ENCODE measurements around the gene GMDS.

The GMDS gene

GRCh38 chr6:1890071-1890470 lies 355.3 kb downstream of the GMDS start:
- Histone ChIP-seq H3K4me3 (ENCODE audit: low read depth, low read length) (no peak overlapping the region), H3K79me2 (ENCODE audit: control insufficient read depth, insufficient read depth, low read length, unreplicated experiment) (no peaks in the 10 kb centered on the region), H3K27ac (ENCODE audit: low read depth, low read length) (no peak overlapping the region), H2AFZ (ENCODE audit: low read length, unreplicated experiment) (no peak overlapping the region), H3K4me1 (ENCODE audit: control insufficient read depth, insufficient read depth, low read length, unreplicated experiment) (no peaks in the 10 kb centered on the region), H3K36me3 (ENCODE audit: insufficient read depth, low read length) (no peaks in the 10 kb centered on the region), H3K27me3 (ENCODE audit: insufficient read depth, low read length) (no peaks in the 10 kb centered on the region)

GRCh38 chr6:1885576-1886011 lies 359.8 kb downstream of the GMDS start:
- no peaks in the 10 kb centered on the region for H3K79me2 ChIP-seq (ENCODE audit: control insufficient read depth, insufficient read depth, low read length, unreplicated experiment)
- no peak overlapping the region for H3K27ac ChIP-seq (ENCODE audit: low read depth, low read length)
- H2AFZ ChIP-seq (ENCODE audit: low read length, unreplicated experiment): no peak overlapping the region
- H3K36me3 ChIP-seq (ENCODE audit: insufficient read depth, low read length): no peaks in the 10 kb centered on the region
- H3K4me1 ChIP-seq (ENCODE audit: control insufficient read depth, insufficient read depth, low read length, unreplicated experiment): no peaks in the 10 kb centered on the region
- no peak overlapping the region for H3K4me3 ChIP-seq (ENCODE audit: low read depth, low read length)
- H3K27me3 ChIP-seq (ENCODE audit: insufficient read depth, low read length): no peaks in the 10 kb centered on the region

DNA sequence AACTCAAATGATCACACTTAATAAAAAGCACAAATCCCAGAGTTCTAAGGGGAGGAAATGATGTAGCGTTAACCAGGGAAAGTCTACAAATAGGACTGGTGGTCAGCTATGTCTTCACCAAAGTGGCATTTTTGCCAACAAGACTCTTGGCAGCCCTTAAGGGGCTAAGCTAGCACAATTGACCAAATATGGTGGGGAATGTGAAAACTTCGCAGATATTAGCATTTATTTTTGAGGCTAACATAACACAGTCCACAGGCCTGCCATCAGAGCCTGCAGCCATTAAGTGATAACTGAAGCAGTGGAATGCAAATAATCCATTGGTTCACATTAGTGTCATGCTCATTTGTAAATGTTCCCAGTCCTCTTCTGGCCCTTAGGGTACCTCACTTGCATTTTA lies 361.1 kb downstream of the GMDS start:
- no peaks in the 10 kb centered on the region for H3K4me1 ChIP-seq (ENCODE audit: control insufficient read depth, insufficient read depth, low read length, unreplicated experiment)
- H3K27me3 ChIP-seq (ENCODE audit: insufficient read depth, low read length): no peaks in the 10 kb centered on the region
- no peaks in the 10 kb centered on the region for H3K36me3 ChIP-seq (ENCODE audit: insufficient read depth, low read length)
- H3K4me3 ChIP-seq (ENCODE audit: low read depth, low read length): no peak overlapping the region
- no peak overlapping the region for H2AFZ ChIP-seq (ENCODE audit: low read length, unreplicated experiment)
- no peak overlapping the region for H3K27ac ChIP-seq (ENCODE audit: low read depth, low read length)
- H3K79me2 ChIP-seq (ENCODE audit: control insufficient read depth, insufficient read depth, low read length, unreplicated experiment): no peaks in the 10 kb centered on the region

- Histone ChIP-seq H3K27me3 (ENCODE audit: insufficient read depth, low read length) (no peaks in the 10 kb centered on the region), H3K36me3 (ENCODE audit: insufficient read depth, low read length) (no peaks in the 10 kb centered on the region), H3K4me1 (ENCODE audit: control insufficient read depth, insufficient read depth, low read length, unreplicated experiment) (no peaks in the 10 kb centered on the region), H3K27ac (ENCODE audit: low read depth, low read length) (no peak overlapping the region), H3K79me2 (ENCODE audit: control insufficient read depth, insufficient read depth, low read length, unreplicated experiment) (no peaks in the 10 kb centered on the region), H2AFZ (ENCODE audit: low read length, unreplicated experiment) (no peak overlapping the region), H3K4me3 (ENCODE audit: low read depth, low read length) (no peak overlapping the region)
Observed at GRCh38 chr6:1878330-1878729, 367.1 kb downstream of the GMDS start.

DNA sequence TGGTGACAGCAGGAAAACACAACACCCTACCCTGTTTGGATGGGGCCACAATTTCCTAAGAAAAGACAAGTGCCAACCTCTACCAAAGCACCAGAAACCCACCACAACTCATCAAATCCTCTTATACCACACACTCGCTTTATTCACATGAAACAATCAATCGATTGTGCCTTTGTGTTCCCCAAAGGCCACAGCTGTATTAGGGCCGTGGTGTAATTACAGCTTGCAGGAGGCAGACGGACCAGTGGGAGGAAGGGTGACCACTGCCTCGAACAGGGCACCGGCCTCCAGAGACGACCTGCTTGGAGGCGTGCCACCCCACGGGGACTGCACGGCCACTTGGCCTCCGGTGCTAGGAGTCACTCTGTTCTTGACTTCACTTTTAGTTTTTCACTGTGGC lies 371.6 kb downstream of the GMDS start:
- H3K27ac ChIP-seq (ENCODE audit: low read depth, low read length): no peak overlapping the region
- no peak overlapping the region for H2AFZ ChIP-seq (ENCODE audit: low read length, unreplicated experiment)
- no peaks in the 10 kb centered on the region for H3K36me3 ChIP-seq (ENCODE audit: insufficient read depth, low read length)
- no peaks in the 10 kb centered on the region for H3K79me2 ChIP-seq (ENCODE audit: control insufficient read depth, insufficient read depth, low read length, unreplicated experiment)
- H3K4me3 ChIP-seq (ENCODE audit: low read depth, low read length): no peak overlapping the region
- no peaks in the 10 kb centered on the region for H3K4me1 ChIP-seq (ENCODE audit: control insufficient read depth, insufficient read depth, low read length, unreplicated experiment)
- no peaks in the 10 kb centered on the region for H3K27me3 ChIP-seq (ENCODE audit: insufficient read depth, low read length)

- Histone ChIP-seq H3K27ac (ENCODE audit: low read depth, low read length) (no peak overlapping the region), H3K4me1 (ENCODE audit: control insufficient read depth, insufficient read depth, low read length, unreplicated experiment) (no peaks in the 10 kb centered on the region), H3K4me3 (ENCODE audit: low read depth, low read length) (no peak overlapping the region), H3K36me3 (ENCODE audit: insufficient read depth, low read length) (no peaks in the 10 kb centered on the region), H3K79me2 (ENCODE audit: control insufficient read depth, insufficient read depth, low read length, unreplicated experiment) (no peaks in the 10 kb centered on the region), H3K27me3 (ENCODE audit: insufficient read depth, low read length) (no peaks in the 10 kb centered on the region), H2AFZ (ENCODE audit: low read length, unreplicated experiment) (no peak overlapping the region)
Observed at GRCh38 chr6:1872649-1873131, 372.7 kb downstream of the GMDS start.

GRCh38 chr6:1871724-1872315 lies 373.6 kb downstream of the GMDS start:
- H3K36me3 ChIP-seq (ENCODE audit: insufficient read depth, low read length): no peaks in the 10 kb centered on the region
- no peak overlapping the region for H2AFZ ChIP-seq (ENCODE audit: low read length, unreplicated experiment)
- H3K27ac ChIP-seq (ENCODE audit: low read depth, low read length): no peak overlapping the region
- H3K79me2 ChIP-seq (ENCODE audit: control insufficient read depth, insufficient read depth, low read length, unreplicated experiment): no peaks in the 10 kb centered on the region
- no peaks in the 10 kb centered on the region for H3K4me1 ChIP-seq (ENCODE audit: control insufficient read depth, insufficient read depth, low read length, unreplicated experiment)
- no peaks in the 10 kb centered on the region for H3K27me3 ChIP-seq (ENCODE audit: insufficient read depth, low read length)
- H3K4me3 ChIP-seq (ENCODE audit: low read depth, low read length): no peak overlapping the region

DNA sequence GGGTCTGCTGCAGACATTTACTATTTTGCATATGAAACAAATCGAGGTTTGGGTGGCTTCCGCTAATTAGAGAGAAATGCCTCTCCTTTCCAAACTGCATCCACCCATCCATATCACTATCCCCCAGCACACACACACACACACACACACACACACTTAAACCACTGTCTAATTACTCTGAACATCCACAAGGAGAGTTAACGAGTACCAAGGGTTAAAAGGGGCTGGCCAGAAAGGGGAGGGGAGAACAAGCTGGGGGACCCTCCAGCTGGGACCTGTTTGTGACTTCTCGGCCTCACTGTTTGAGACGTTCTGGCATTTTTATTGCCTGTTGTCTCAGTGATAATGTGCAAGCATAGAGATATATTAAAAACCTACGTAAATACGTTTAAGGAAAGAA lies 374.5 kb downstream of the GMDS start:
- Histone ChIP-seq H3K79me2 (ENCODE audit: control insufficient read depth, insufficient read depth, low read length, unreplicated experiment) (no peaks in the 10 kb centered on the region), H3K4me1 (ENCODE audit: control insufficient read depth, insufficient read depth, low read length, unreplicated experiment) (no peaks in the 10 kb centered on the region), H3K36me3 (ENCODE audit: insufficient read depth, low read length) (no peaks in the 10 kb centered on the region), H2AFZ (ENCODE audit: low read length, unreplicated experiment) (no peak overlapping the region), H3K27ac (ENCODE audit: low read depth, low read length) (no peak overlapping the region), H3K27me3 (ENCODE audit: insufficient read depth, low read length) (no peaks in the 10 kb centered on the region), H3K4me3 (ENCODE audit: low read depth, low read length) (no peak overlapping the region)

DNA sequence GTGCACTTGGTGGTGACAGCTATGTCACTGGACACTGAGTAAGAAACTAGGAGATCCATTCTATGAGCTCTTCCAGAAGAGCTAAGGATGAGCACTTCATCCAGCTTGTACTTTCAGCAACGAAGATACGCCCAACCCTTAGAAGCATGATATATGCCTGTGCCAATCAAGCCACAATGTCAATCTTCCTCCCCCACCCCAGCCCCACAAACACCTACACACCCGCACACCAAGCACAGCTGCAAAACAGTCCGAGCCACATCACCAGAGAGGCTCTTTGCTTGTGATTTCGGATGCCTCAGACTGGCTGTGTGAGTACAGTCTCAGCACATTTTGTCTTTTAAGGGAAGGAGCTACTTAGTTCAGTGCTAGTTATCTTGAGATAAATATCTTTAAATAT lies 375.2 kb downstream of the GMDS start:
- no peak overlapping the region for H3K4me3 ChIP-seq (ENCODE audit: low read depth, low read length)
- no peak overlapping the region for H2AFZ ChIP-seq (ENCODE audit: low read length, unreplicated experiment)
- H3K79me2 ChIP-seq (ENCODE audit: control insufficient read depth, insufficient read depth, low read length, unreplicated experiment): no peaks in the 10 kb centered on the region
- no peaks in the 10 kb centered on the region for H3K4me1 ChIP-seq (ENCODE audit: control insufficient read depth, insufficient read depth, low read length, unreplicated experiment)
- H3K27ac ChIP-seq (ENCODE audit: low read depth, low read length): no peak overlapping the region
- H3K27me3 ChIP-seq (ENCODE audit: insufficient read depth, low read length): no peaks in the 10 kb centered on the region
- no peaks in the 10 kb centered on the region for H3K36me3 ChIP-seq (ENCODE audit: insufficient read depth, low read length)

DNA sequence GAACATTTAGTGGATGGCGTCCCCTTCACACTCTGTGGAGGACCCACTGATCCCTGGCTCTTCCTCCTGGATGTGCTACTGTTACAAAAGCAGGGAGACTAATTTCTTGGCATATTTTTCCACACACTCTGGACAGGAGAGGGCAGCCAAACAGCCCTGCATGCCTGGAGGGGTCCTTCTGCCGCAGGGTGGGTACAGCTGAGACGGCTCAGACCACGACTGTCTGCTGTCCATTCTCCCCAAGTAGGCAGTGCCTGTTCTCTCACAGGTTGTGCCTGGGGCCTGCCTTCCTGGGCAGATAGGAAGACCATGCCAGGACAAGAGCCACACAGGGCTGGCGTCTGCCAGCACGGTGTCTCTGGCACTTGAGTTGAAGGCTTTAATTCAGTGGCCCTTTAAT lies 375.6 kb downstream of the GMDS start:
- no peak overlapping the region for H3K4me3 ChIP-seq (ENCODE audit: low read depth, low read length)
- no peaks in the 10 kb centered on the region for H3K27me3 ChIP-seq (ENCODE audit: insufficient read depth, low read length)
- H3K36me3 ChIP-seq (ENCODE audit: insufficient read depth, low read length): no peaks in the 10 kb centered on the region
- no peaks in the 10 kb centered on the region for H3K4me1 ChIP-seq (ENCODE audit: control insufficient read depth, insufficient read depth, low read length, unreplicated experiment)
- no peaks in the 10 kb centered on the region for H3K79me2 ChIP-seq (ENCODE audit: control insufficient read depth, insufficient read depth, low read length, unreplicated experiment)
- H2AFZ ChIP-seq (ENCODE audit: low read length, unreplicated experiment): no peak overlapping the region
- no peak overlapping the region for H3K27ac ChIP-seq (ENCODE audit: low read depth, low read length)

DNA sequence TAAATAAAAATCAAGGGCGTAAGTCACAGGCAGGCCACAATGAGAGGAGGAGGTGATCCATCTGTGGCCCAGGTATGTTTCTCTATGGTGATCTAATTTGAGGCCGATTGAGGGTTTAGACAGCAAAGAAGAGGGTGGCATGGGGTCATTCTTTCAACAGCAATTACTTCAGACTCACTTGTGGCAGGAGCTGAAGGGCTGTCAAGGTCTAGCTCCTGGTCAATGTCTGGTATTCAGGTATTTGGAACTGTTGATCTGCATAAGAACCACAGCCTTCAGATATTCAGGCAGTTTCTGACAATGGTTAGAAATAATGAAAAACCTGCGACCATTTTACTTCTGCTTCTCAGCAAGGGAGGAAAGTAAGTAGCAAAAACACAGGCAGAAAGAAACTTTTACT lies 376.1 kb downstream of the GMDS start:
- Histone ChIP-seq H3K79me2 (ENCODE audit: control insufficient read depth, insufficient read depth, low read length, unreplicated experiment) (no peaks in the 10 kb centered on the region), H2AFZ (ENCODE audit: low read length, unreplicated experiment) (no peak overlapping the region), H3K27me3 (ENCODE audit: insufficient read depth, low read length) (no peaks in the 10 kb centered on the region), H3K36me3 (ENCODE audit: insufficient read depth, low read length) (no peaks in the 10 kb centered on the region), H3K27ac (ENCODE audit: low read depth, low read length) (no peak overlapping the region), H3K4me3 (ENCODE audit: low read depth, low read length) (no peak overlapping the region), H3K4me1 (ENCODE audit: control insufficient read depth, insufficient read depth, low read length, unreplicated experiment) (no peaks in the 10 kb centered on the region)

All from ACC112 (cell line).